B cell (primary cell): ENCODE data around the gene ARPC2.

Source experiments
- EZH2 ChIP-seq: IDR thresholded peaks from 2 replicates; pipeline ENCODE4 v1.6.1; 2012; ENCODE audit warnings: borderline replicate concordance, low read depth, mild to moderate bottlenecking, moderate library complexity, low read length; ENCODE audit not compliant: insufficient read depth, poor library complexity, severe bottlenecking
- TF ChIP-seq, protein P1 (sequence below): fragments of 200-600 bp; IDR thresholded peaks from one replicate; pipeline ENCODE4 v1.8.0; 2022; ENCODE audit warnings: antibody characterized with exemption, mild to moderate bottlenecking

DNA sequence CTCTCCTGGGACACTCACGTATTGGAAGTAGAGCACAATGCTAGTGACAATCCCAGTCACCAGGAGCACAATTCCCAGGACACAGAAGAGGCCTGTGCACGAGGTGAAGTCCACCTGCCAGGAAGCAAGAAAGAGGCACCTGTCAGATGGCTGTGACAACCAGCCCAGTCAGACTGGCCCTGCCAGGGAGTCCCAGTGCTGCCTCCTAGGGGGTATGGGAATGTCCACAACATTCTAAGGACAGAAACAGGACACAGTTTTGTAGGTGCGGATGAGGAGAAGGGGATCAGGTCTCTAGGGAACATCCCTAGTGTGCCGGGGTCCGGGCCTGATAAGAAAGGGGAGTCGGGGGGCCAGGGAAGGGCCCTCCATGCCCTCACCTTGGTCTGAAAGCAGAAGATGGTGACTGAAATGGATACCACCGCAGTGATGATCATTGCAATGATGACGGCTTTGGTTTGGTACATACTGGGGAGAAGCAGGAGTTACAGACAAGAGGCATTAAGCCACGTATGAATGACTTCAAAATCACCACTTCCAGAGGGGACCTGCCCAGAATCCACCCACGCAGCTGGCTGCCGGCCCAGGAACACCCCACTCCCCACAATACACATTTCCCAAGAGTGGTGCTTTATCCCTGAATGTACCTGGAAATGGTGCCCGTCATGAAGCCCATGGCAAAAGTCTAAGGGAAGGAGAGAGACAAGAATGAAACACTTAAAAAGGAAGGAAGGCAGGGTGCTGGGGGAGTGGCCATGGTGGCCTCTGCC lies 60.2 kb downstream of the ARPC2 start:
- TF ChIP-seq, protein P1, sequence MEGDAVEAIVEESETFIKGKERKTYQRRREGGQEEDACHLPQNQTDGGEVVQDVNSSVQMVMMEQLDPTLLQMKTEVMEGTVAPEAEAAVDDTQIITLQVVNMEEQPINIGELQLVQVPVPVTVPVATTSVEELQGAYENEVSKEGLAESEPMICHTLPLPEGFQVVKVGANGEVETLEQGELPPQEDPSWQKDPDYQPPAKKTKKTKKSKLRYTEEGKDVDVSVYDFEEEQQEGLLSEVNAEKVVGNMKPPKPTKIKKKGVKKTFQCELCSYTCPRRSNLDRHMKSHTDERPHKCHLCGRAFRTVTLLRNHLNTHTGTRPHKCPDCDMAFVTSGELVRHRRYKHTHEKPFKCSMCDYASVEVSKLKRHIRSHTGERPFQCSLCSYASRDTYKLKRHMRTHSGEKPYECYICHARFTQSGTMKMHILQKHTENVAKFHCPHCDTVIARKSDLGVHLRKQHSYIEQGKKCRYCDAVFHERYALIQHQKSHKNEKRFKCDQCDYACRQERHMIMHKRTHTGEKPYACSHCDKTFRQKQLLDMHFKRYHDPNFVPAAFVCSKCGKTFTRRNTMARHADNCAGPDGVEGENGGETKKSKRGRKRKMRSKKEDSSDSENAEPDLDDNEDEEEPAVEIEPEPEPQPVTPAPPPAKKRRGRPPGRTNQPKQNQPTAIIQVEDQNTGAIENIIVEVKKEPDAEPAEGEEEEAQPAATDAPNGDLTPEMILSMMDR: no peak
- TF ChIP-seq EZH2: no peak
